GM12873 (cell line): ENCODE results near the gene DHRS4.

Source experiments
- TF ChIP-seq, protein P1 (sequence below): IDR thresholded peaks from 2 replicates; pipeline ENCODE4 v1.5.1; 2012; ENCODE audit warnings: low read depth, mild to moderate bottlenecking, moderate library complexity, low read length, control low read depth; ENCODE audit not compliant: insufficient read depth; ENCODE audit errors: missing control alignments

Gene DHRS4

GRCh38 chr14:23933108-23933741, 20.3 kb upstream of the DHRS4 start:
- TF ChIP-seq, protein P1, sequence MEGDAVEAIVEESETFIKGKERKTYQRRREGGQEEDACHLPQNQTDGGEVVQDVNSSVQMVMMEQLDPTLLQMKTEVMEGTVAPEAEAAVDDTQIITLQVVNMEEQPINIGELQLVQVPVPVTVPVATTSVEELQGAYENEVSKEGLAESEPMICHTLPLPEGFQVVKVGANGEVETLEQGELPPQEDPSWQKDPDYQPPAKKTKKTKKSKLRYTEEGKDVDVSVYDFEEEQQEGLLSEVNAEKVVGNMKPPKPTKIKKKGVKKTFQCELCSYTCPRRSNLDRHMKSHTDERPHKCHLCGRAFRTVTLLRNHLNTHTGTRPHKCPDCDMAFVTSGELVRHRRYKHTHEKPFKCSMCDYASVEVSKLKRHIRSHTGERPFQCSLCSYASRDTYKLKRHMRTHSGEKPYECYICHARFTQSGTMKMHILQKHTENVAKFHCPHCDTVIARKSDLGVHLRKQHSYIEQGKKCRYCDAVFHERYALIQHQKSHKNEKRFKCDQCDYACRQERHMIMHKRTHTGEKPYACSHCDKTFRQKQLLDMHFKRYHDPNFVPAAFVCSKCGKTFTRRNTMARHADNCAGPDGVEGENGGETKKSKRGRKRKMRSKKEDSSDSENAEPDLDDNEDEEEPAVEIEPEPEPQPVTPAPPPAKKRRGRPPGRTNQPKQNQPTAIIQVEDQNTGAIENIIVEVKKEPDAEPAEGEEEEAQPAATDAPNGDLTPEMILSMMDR: no peak

- TF ChIP-seq, protein P1: no peak
These were observed 19.8 kb upstream of the DHRS4 start for GRCh38 chr14:23933742-23934128.

GRCh38 chr14:23935158-23935557, 18.4 kb upstream of the DHRS4 start:
- TF ChIP-seq, protein P1: no peak

DNA sequence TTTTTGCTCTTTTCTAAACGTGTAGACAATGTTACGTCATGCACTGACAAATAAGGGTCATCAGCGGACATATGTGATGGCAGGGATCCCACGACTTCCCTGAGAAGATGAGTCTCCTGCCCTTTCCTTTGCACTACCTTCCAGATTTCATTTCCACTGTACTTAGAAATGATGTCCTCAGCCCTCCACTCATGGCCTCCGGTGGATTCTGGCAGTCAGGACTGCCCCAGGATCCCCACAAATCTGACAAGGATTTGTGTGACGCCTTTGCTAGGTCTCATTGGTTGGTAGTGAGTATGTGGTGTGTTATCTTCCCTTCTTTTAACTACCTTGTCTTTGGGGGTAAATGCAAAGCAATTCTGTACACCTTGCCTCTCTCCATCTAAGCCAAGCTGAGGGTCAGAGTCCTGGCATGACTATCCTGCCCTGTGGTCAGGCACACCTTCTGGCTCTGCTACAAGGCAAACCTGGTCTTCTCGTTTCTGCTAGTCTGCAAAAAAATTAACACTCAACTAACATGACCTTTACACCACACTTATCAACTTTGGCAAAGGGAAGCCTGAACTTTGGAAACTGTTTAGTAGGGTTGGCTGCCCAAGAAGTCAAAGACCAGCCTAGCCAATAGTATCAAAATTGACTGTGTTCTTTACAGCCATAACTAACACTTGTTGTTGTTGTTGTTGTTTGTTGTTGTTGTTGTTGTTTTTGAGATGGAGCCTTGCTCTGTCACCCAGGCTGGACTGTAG, 17.3 kb upstream of the DHRS4 start:
- TF ChIP-seq, protein P1: no peak

GRCh38 chr14:23937203-23937602, 16.4 kb upstream of the DHRS4 start:
- TF ChIP-seq, protein P1: no peak

DNA sequence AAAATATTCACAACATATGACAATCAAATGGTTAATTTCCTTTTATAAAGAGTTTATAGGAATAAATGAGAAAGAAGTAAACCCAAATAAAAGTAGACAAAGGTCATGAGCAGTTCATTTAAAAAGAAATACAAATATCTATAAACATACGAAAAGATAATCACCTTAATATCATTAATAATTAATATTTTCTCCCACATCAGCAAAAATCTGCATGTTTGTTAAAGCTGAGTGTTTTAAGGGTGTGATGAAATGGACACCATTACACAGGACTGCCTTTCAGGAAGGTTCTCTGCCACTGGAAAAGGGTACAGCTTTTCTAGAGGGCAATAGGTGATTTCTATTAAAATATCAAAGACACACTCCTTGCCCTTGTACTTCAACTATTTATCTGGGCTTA, 14.7 kb upstream of the DHRS4 start:
- TF ChIP-seq, protein P1: no peak

GRCh38 chr14:23939607-23940326, 13.8 kb upstream of the DHRS4 start:
- TF ChIP-seq, protein P1: no peak
